Chondrocyte (in vitro differentiated cells): Measurements from ENCODE around the gene GNG3. TPM values are rescaled to one million over a fixed set of nuclear protein-coding genes. Genes with fewer than 3 reads are reported as not detected.

Experiments used
- DNase-seq: peaks from one replicate; pipeline ENCODE4 v3.0.0; 2021; ENCODE audit warnings: mixed read lengths, low spot score
- H3K27ac Mint-ChIP-seq: one replicate; pipeline ENCODE4 v1.8.0; 2021; ENCODE audit warnings: mild to moderate bottlenecking, moderate library complexity, mixed read lengths; ENCODE audit not compliant: unreplicated experiment
- H3K27me3 Mint-ChIP-seq: 2 replicates; pipeline ENCODE4 v1.8.0; 2021; ENCODE audit warnings: low read depth, mixed read lengths
- H3K36me3 Mint-ChIP-seq: 2 replicates; pipeline ENCODE4 v1.8.0; 2021; ENCODE audit warnings: low read depth, mixed read lengths
- H3K4me1 Mint-ChIP-seq: 2 replicates; pipeline ENCODE4 v1.8.0; 2021; ENCODE audit warnings: low read depth, mild to moderate bottlenecking, mixed read lengths
- H3K4me3 Mint-ChIP-seq: one replicate; pipeline ENCODE4 v1.8.0; 2021; ENCODE audit warnings: mild to moderate bottlenecking, moderate library complexity, mixed read lengths; ENCODE audit not compliant: unreplicated experiment
- H3K9me3 Mint-ChIP-seq: 2 replicates; pipeline ENCODE4 v1.8.0; 2021; ENCODE audit warnings: low read depth, mixed read lengths
- total RNA-seq: library from RNA; stranded (reverse); gene quantifications from 3 replicates; pipeline ENCODE4 v1.2.1, GENCODE V29; 2021
- TF ChIP-seq, protein P1 (sequence below): fragments of 200-600 bp; sonication (generic); IDR thresholded peaks from 2 replicates; pipeline ENCODE4 v1.5.0; 2021; ENCODE audit warnings: antibody characterized with exemption, mild to moderate bottlenecking, moderate library complexity

The GNG3 gene
- total RNA-seq, 1 donor from 2014 or later: not detected

GRCh38 chr11:62757846-62758788 is 50.6 kb downstream of the GNG3 start:
- H3K4me3 Mint-ChIP-seq: no peak overlapping the region
- no peak overlapping the region for H3K27ac Mint-ChIP-seq
- no peaks in the 10 kb centered on the region for H3K9me3 Mint-ChIP-seq
- no peak for DNase-seq
- H3K36me3 Mint-ChIP-seq: no peaks in the 10 kb centered on the region
- TF ChIP-seq, protein P1, sequence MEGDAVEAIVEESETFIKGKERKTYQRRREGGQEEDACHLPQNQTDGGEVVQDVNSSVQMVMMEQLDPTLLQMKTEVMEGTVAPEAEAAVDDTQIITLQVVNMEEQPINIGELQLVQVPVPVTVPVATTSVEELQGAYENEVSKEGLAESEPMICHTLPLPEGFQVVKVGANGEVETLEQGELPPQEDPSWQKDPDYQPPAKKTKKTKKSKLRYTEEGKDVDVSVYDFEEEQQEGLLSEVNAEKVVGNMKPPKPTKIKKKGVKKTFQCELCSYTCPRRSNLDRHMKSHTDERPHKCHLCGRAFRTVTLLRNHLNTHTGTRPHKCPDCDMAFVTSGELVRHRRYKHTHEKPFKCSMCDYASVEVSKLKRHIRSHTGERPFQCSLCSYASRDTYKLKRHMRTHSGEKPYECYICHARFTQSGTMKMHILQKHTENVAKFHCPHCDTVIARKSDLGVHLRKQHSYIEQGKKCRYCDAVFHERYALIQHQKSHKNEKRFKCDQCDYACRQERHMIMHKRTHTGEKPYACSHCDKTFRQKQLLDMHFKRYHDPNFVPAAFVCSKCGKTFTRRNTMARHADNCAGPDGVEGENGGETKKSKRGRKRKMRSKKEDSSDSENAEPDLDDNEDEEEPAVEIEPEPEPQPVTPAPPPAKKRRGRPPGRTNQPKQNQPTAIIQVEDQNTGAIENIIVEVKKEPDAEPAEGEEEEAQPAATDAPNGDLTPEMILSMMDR: no peak
- no peaks in the 10 kb centered on the region for H3K27me3 Mint-ChIP-seq
- H3K4me1 Mint-ChIP-seq: peaks cover 25% of the 10 kb centered on the region

Other genes with a start within 250 kb of the GNG3 start
- gene AHNAK, start 160.9 kb upstream of the GNG3 start, total RNA-seq: 476 to 526 TPM (median 514 TPM) in 3 replicates
- 1,000 to 1,202 TPM (median 1,017 TPM) in 3 replicates for gene EEF1G, start 133.8 kb upstream of the GNG3 start, total RNA-seq
- gene TUT1, start 116.2 kb upstream of the GNG3 start, total RNA-seq: 9.6 to 15.2 TPM (median 11.8 TPM) in 3 replicates
- 81.7 to 89.3 TPM (median 83.0 TPM) in 3 replicates for gene MTA2, start 105.8 kb upstream of the GNG3 start, total RNA-seq
- 55.2 to 76.6 TPM (median 58.9 TPM) in 3 replicates for gene EML3, start 94.9 kb upstream of the GNG3 start, total RNA-seq
- gene ROM1, start 94.4 kb upstream of the GNG3 start, total RNA-seq: 2.4 to 5.8 TPM (median 3.5 TPM) in 3 replicates
- gene B3GAT3, start 85.7 kb upstream of the GNG3 start, total RNA-seq: 35.3 to 40.1 TPM (median 37.7 TPM) in 3 replicates
- gene GANAB, start 61.1 kb upstream of the GNG3 start, total RNA-seq: 348 to 394 TPM (median 359 TPM) in 3 replicates
- gene INTS5, start 54.4 kb upstream of the GNG3 start, total RNA-seq: 17.0 to 18.1 TPM (median 17.2 TPM) in 3 replicates
- gene C11orf98, start 42.5 kb upstream of the GNG3 start, total RNA-seq: 39.0 to 61.1 TPM (median 47.5 TPM) in 3 replicates
- 7.8 to 8.4 TPM (median 8.4 TPM) in 3 replicates for gene CSKMT, start 42.4 kb upstream of the GNG3 start, total RNA-seq
- 4.8 to 5.7 TPM (median 5.5 TPM) in 3 replicates for gene UQCC3, start 36.0 kb upstream of the GNG3 start, total RNA-seq
- gene LBHD1, start 35.4 kb upstream of the GNG3 start, total RNA-seq: 2.8 to 8.3 TPM (median 4.2 TPM) in 3 replicates
- 72.0 to 82.2 TPM (median 81.6 TPM) in 3 replicates for gene UBXN1, start 28.6 kb upstream of the GNG3 start, total RNA-seq
- gene LRRN4CL, start 18.1 kb upstream of the GNG3 start, total RNA-seq: 0.20 to 0.51 TPM (median 0.21 TPM) in 3 replicates
- gene BSCL2, start 252 bp upstream of the GNG3 start, total RNA-seq: 36.6 to 76.0 TPM (median 43.2 TPM) in 3 replicates
- 43.6 to 53.8 TPM (median 45.6 TPM) in 3 replicates for gene HNRNPUL2, start 19.8 kb downstream of the GNG3 start, total RNA-seq
- 33.0 to 36.8 TPM (median 36.7 TPM) in 3 replicates for gene TTC9C, start 20.8 kb downstream of the GNG3 start, total RNA-seq
- gene ZBTB3, start 46.5 kb downstream of the GNG3 start, total RNA-seq: 10.2 to 13.0 TPM (median 11.3 TPM) in 3 replicates
- gene POLR2G, start 53.9 kb downstream of the GNG3 start, total RNA-seq: 75.9 to 77.8 TPM (median 77.0 TPM) in 3 replicates
- 18.8 to 31.0 TPM (median 21.4 TPM) in 3 replicates for gene TAF6L, start 63.7 kb downstream of the GNG3 start, total RNA-seq
- gene TMEM179B, start 79.7 kb downstream of the GNG3 start, total RNA-seq: 29.4 to 44.9 TPM (median 35.1 TPM) in 3 replicates
- 11.4 to 16.2 TPM (median 14.7 TPM) in 3 replicates for gene TMEM223, start 84.3 kb downstream of the GNG3 start, total RNA-seq
- gene NXF1, start 97.8 kb downstream of the GNG3 start, total RNA-seq: 51.3 to 69.5 TPM (median 52.4 TPM) in 3 replicates
- 44.0 to 52.2 TPM (median 45.5 TPM) in 3 replicates for gene STX5, start 124.4 kb downstream of the GNG3 start, total RNA-seq
- gene TEX54, start 125.2 kb downstream of the GNG3 start, total RNA-seq: 0.65 TPM in 1 of 3 replicates, not detected in the others
- gene WDR74, start 131.9 kb downstream of the GNG3 start, total RNA-seq: 26.4 to 27.9 TPM (median 27.3 TPM) in 3 replicates
- gene SLC3A2, start 173.2 kb downstream of the GNG3 start, total RNA-seq: 125 to 380 TPM (median 374 TPM) in 3 replicates
- not detected in 3 replicates for gene CHRM1, start 213.7 kb downstream of the GNG3 start, total RNA-seq